DOHH2 (cell line): ENCODE measurements around the gene GRB2.

Source experiments
- EZH2phosphoT487 ChIP-seq: fragments of 200-600 bp; sonication (generic); IDR thresholded peaks from 2 replicates; pipeline ENCODE4 v1.6.1; 2017; ENCODE audit warnings: borderline replicate concordance, mild to moderate bottlenecking, antibody characterized with exemption, low read length, moderate library complexity, mixed read lengths
- TF ChIP-seq, protein P1 (sequence below): fragments of 200-600 bp; sonication (generic); IDR thresholded peaks from one replicate; pipeline ENCODE4 v1.5.1; 2014; ENCODE audit warnings: antibody characterized with exemption, mild to moderate bottlenecking, low read depth, low read length; ENCODE audit not compliant: poor library complexity, severe bottlenecking

DNA sequence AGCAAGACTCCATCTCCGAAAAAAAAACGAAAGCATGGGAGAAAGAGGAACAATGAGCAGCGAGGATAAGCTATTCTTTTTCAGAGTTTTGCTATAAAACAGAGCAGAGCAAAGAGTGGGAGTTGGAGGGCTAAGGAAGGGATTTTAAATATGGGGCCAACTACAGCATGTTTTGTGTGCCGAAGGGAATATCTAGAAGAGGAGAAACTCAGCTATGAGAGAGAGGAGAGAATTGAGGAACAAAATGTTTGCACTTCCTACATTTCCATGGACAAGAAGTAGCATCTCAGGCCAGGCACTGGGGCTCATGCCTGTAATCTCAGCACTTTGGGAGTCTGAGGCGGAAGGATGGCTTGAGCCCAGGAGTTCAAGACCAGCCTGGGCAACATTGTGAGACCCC, 13.1 kb upstream of the GRB2 start:
- TF ChIP-seq, protein P1, sequence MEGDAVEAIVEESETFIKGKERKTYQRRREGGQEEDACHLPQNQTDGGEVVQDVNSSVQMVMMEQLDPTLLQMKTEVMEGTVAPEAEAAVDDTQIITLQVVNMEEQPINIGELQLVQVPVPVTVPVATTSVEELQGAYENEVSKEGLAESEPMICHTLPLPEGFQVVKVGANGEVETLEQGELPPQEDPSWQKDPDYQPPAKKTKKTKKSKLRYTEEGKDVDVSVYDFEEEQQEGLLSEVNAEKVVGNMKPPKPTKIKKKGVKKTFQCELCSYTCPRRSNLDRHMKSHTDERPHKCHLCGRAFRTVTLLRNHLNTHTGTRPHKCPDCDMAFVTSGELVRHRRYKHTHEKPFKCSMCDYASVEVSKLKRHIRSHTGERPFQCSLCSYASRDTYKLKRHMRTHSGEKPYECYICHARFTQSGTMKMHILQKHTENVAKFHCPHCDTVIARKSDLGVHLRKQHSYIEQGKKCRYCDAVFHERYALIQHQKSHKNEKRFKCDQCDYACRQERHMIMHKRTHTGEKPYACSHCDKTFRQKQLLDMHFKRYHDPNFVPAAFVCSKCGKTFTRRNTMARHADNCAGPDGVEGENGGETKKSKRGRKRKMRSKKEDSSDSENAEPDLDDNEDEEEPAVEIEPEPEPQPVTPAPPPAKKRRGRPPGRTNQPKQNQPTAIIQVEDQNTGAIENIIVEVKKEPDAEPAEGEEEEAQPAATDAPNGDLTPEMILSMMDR = no peak
- TF ChIP-seq EZH2phosphoT487 = no peak
